DND-41 (cell line): ENCODE measurements around the gene ANAPC15.

Experiments
- ATAC-seq: fragments of 200-7000 bp; cut with Tn5 transposase; 3 replicates; pipeline ENCODE4 v1.9.1; 2021; ENCODE audit warnings: low read depth; ENCODE audit not compliant: insufficient read depth
- DNase-seq: peaks from one replicate; pipeline ENCODE4 v3.0.0-alpha.2; 2020
- H2AFZ ChIP-seq: 2 replicates; pipeline ENCODE4 v1.6.0; 2012; ENCODE audit warnings: low read depth, low read length
- H3K27ac ChIP-seq: 2 replicates; pipeline ENCODE4 v1.5.1; 2012; ENCODE audit warnings: low read length, inconsistent platforms
- H3K27me3 ChIP-seq: fragments of 200-600 bp; sonication (generic); 2 replicates; pipeline ENCODE4 v1.6.0; 2012; ENCODE audit warnings: low read length, mild to moderate bottlenecking, inconsistent platforms; ENCODE audit not compliant: insufficient read depth, poor library complexity
- H3K36me3 ChIP-seq: 2 replicates; pipeline ENCODE4 v1.5.1; 2012; ENCODE audit warnings: low read length, inconsistent platforms; ENCODE audit not compliant: insufficient read depth
- H3K4me1 ChIP-seq: 2 replicates; pipeline ENCODE4 v1.5.1; 2012; ENCODE audit warnings: mild to moderate bottlenecking, low read length; ENCODE audit not compliant: insufficient read depth
- H3K4me2 ChIP-seq: 2 replicates; pipeline ENCODE4 v1.6.0; 2012; ENCODE audit warnings: mild to moderate bottlenecking, moderate library complexity, low read length, inconsistent platforms; ENCODE audit not compliant: insufficient read depth
- H3K4me3 ChIP-seq, 2 experiments: fragments of 200-600 bp in 1 of 2; shearing (Covaris generic) in 1 of 2; 2 replicates each; pipeline ENCODE4 v1.5.1; 2012 to 2016; ENCODE audit warnings: inconsistent platforms in 2 of 2, low read length in 2 of 2, mild to moderate bottlenecking in 2 of 2, low read depth in 1 of 2, moderate library complexity in 1 of 2
- H3K79me2 ChIP-seq: 2 replicates; pipeline ENCODE4 v1.6.0; 2012; ENCODE audit warnings: low read length, inconsistent platforms; ENCODE audit not compliant: insufficient read depth
- H3K9ac ChIP-seq: 2 replicates; pipeline ENCODE4 v1.6.0; 2012; ENCODE audit warnings: low read depth, mild to moderate bottlenecking, inconsistent platforms, low read length, moderate library complexity
- H3K9me3 ChIP-seq: 2 replicates; pipeline ENCODE4 v1.5.1; 2012; ENCODE audit warnings: low read length, moderate library complexity, mild to moderate bottlenecking, inconsistent platforms; ENCODE audit not compliant: insufficient read depth, severe bottlenecking
- H4K20me1 ChIP-seq: 2 replicates; pipeline ENCODE4 v1.6.0; 2012; ENCODE audit warnings: low read length; ENCODE audit not compliant: insufficient read depth
- EZH2 ChIP-seq: IDR thresholded peaks from 3 replicates; pipeline ENCODE4 v1.6.1; 2012; ENCODE audit warnings: borderline replicate concordance, low read depth, mild to moderate bottlenecking, moderate library complexity, low read length, inconsistent platforms; ENCODE audit not compliant: severe bottlenecking
- TF ChIP-seq, protein P1 (sequence below): IDR thresholded peaks from 2 replicates; pipeline ENCODE4 v1.5.1; 2012; ENCODE audit warnings: borderline replicate concordance, low read length, moderate library complexity, mild to moderate bottlenecking; ENCODE audit not compliant: poor library complexity, severe bottlenecking; ENCODE audit errors: extremely low read depth

Gene ANAPC15

DNA sequence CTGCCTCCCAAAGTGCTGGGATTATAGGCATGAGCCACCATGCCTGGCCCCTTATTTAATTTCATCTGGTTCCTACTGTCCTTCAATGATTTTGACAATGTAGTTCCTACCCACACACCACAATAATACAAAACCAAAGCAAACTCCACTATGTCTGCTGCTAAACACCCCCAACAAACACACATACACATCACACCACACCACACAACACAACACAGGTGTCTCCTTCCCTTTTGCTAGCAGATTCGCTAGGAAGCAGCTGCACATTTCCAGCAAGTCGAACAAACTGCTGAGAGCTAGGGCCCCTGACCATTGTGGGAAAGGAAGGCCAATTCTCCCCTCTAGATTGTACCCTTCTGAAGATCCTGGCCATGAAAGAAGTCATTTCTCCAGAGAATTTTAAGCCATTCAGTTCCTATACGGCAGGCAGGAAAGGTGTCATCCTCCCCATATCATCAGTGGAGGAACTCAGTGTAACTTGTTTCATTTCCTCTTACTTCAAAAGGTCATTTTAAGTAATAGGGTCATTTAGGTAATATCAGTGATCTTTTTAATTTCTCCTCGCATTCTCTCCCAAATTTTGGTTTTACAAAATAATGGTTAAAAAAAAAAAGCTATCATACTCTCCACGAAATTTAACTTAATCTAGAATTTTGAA lies 50.6 kb downstream of the ANAPC15 start:
- Histone ChIP-seq H3K4me2 (no peak overlapping the region), H3K36me3 (peaks cover 49% of the 10 kb centered on the region), H3K79me2 (peaks cover 89% of the 10 kb centered on the region), H3K4me1 (no peaks in the 10 kb centered on the region), H3K9ac (no peak overlapping the region), H3K9me3 (no peaks in the 10 kb centered on the region), H3K27me3 (no peaks in the 10 kb centered on the region), H3K4me3 (no peak overlapping the region), H3K27ac (no peak overlapping the region), H4K20me1 (peaks cover 26% of the 10 kb centered on the region; the same call in 1 of the 2 replicates), H2AFZ (no peak overlapping the region)
- ATAC-seq (no peak), DNase-seq (no peak)
- TF ChIP-seq, protein P1, sequence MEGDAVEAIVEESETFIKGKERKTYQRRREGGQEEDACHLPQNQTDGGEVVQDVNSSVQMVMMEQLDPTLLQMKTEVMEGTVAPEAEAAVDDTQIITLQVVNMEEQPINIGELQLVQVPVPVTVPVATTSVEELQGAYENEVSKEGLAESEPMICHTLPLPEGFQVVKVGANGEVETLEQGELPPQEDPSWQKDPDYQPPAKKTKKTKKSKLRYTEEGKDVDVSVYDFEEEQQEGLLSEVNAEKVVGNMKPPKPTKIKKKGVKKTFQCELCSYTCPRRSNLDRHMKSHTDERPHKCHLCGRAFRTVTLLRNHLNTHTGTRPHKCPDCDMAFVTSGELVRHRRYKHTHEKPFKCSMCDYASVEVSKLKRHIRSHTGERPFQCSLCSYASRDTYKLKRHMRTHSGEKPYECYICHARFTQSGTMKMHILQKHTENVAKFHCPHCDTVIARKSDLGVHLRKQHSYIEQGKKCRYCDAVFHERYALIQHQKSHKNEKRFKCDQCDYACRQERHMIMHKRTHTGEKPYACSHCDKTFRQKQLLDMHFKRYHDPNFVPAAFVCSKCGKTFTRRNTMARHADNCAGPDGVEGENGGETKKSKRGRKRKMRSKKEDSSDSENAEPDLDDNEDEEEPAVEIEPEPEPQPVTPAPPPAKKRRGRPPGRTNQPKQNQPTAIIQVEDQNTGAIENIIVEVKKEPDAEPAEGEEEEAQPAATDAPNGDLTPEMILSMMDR: no peak
- no peak for TF ChIP-seq EZH2
